SU-DHL-6 (cell line): ENCODE data around the gene THUMPD2.
"Not testable (repeated sequence)": the region's sequence is repeated elsewhere in the genome, so short reads cannot be mapped to it uniquely, and the experiment has no call there.

Experiments used
- CTCF ChIP-seq: fragments of 200-600 bp; sonication (generic); IDR thresholded peaks from one replicate; pipeline ENCODE4 v1.5.1; 2017; ENCODE audit warnings: antibody characterized with exemption, mild to moderate bottlenecking, low read length, moderate library complexity; ENCODE audit not compliant: insufficient read depth, poor library complexity, severe bottlenecking
- EZH2phosphoT487 ChIP-seq: fragments of 200-600 bp; sonication (generic), shearing (Covaris generic); conservative IDR thresholded peaks from 2 replicates; pipeline ENCODE4 v1.6.1; 2018; ENCODE audit warnings: mild to moderate bottlenecking, antibody characterized with exemption, low read length, moderate library complexity, mixed read lengths

- TF ChIP-seq CTCF, EZH2phosphoT487: not testable (repeated sequence)
Measured at GRCh38 chr2:39790216-39790818, 11.3 kb upstream of the THUMPD2 start.
